NCI-H774 (cell line): ENCODE measurements around the gene ADGRG7.
"Not testable (repeated sequence)": the region's sequence is repeated elsewhere in the genome, so short reads cannot be mapped to it uniquely, and the experiment has no call there.

ENCODE experiments used
- DNase-seq: peaks from one replicate; lab custom pipeline; 2025; lab: John Stamatoyannopoulos, UW

The ADGRG7 gene

DNA sequence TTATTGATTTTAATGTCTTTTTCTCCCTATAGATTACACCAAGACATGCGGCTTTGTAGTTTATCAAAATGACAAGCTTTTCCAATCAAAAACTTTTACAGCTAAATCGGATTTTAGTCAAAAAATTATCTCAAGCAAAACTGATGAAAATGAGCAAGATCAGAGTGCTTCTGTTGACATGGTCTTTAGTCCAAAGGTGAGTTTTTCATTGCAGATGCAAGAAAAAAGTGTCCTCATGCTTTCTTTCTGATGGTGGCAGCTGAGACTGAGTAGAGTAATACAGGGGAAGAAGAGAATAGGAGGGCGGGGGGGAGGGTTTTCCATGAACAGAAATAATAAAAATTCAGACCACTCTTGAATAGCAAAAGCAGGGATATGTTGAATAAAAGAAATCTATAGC, 36.5 kb downstream of the ADGRG7 start:
- DNase-seq: no peak

DNA sequence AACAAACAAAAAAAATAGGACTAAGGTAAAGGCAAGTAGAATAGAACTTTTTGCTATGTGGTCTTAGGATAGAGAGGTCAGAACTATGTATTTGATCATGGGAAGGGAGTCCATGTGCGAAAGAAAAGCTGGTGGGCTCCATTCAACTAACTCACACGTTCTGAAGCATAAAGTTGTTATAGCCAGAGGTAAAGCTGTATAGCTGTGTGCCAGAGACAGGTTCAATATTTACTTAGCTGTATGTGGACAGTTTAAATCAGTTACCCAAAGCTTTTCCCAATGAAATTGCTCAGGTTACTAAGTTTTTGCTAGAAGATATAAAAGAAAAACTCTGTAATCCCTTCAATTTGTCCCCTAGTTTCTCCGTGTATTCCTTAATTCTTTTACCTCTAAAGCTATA, 37.8 kb downstream of the ADGRG7 start:
- no peak for DNase-seq

DNA sequence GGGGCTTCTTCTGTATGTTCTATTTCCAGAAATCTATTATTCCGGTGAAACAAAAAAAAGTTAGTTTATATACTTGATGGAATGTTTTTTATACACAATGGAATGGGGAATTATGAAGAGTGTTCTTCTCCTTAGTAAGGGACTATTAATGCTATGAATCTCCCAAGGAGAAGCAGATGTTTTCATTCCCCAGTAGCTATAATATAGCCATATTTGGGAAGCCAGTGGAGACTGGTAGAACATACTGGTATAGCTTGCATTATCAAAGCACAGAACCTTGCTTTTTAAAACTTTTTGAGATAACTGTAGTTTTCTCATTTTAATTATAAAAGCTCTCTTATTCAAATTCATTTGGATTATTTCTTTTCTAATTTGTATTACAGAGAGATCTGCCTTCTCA, 38.3 kb downstream of the ADGRG7 start:
- no peak for DNase-seq

GRCh38 chr3:100650651-100651619, 41.5 kb downstream of the ADGRG7 start:
- no peak for DNase-seq

DNA sequence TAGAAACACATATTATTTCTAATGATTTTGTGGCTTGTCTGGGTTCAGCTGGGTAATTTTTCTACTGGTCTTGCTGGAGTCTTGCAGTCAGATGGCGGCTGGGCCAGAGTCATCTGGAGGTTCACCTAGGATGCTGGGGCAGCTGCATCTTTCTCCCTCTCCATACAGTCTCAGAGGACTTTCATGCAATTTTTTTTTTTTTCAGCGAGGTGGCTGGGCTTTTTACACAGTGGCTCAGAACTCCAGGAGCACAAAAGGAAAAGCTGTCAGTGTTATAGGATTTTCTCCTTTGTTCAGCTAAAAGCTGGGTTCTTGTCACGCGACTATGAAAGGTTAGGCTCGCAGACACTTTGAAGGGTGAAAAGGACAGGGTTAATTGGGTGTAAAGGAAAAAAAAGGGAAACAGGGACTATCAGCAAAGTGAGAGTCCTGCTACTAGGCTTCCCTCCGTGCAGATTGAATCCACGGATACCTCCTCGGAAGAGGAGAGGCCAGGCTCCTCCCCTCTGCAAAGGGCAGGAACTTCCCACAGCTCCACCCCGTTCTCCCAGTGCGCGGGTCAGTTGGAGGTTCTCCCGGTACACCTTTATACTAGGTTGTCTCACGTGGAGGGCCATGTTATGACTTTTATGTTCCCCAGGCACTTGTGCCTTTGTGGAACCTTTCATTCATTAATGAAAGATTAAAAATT, 44.3 kb downstream of the ADGRG7 start:
- DNase-seq: no peak

DNA sequence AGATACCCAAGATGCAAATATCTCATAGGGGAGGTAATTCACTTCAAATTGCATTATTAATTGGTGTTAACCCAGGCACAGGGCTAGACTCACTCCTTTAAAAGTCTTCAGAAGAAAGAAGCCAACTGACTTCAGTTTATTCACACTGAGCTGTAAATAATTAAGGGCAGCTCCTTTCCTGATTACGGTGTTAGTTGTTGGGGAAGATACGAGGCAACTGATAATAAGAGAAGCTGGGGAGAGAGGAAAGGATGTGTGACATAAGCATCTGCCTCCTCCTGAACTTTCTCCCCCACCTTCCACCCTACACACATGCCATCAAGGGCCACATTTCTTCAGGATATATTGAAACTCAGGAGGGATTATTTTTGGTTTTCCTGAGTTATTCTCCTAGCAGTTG, 47.5 kb downstream of the ADGRG7 start:
- no peak for DNase-seq

GRCh38 chr3:100661294-100661693, 51.9 kb downstream of the ADGRG7 start:
- not testable (repeated sequence) for DNase-seq

DNA sequence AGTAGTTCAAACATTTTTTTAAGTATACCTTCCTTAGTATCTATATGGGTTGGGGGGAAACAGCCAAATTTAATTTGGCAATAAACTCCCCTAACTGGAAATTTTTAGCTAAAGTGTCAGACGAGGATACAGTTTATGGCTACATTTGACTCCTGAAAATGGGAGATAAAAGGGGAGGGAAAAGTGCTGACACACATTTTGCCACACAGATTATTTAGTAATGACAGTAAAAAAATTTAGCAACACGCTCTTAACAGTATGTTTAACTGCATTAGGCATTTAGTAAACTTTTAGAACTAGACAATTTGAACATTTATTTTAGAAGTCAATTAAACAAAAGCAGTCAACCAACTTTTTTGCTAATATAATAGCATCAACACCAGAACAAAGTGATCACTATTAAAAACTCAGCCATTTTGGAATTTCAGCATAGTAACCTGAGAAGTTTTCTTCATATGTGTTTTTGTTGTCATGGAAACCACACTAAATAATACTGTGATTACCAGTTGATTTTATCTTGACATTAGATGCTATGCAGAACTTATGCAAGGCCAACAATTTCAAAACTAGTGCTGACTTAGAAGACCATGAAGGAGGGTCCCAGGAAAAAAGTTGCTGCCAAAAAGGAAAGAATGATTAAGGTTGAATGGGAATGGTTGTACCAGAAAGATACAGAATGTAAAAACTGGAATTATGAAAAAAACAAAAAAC, 52.9 kb downstream of the ADGRG7 start:
- no peak for DNase-seq

DNA sequence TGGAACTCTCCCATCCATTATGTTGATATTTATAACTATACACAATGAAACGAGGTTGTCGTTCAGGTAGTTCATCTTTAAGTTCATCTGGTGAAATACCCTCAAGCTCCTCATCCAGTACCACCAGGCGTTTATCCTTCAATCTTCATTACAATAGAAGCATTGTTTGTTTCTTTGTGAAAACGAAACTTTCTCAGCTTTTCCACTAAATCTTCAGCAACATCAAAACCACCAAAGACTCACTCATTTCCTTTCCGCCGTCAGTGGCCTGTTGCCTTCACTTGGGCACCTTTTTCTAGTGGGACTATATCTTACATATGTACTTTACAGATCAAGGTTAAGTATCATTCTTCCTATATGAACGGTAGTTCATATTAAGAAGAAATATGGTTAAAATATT, 55.8 kb downstream of the ADGRG7 start:
- no peak for DNase-seq

DNA sequence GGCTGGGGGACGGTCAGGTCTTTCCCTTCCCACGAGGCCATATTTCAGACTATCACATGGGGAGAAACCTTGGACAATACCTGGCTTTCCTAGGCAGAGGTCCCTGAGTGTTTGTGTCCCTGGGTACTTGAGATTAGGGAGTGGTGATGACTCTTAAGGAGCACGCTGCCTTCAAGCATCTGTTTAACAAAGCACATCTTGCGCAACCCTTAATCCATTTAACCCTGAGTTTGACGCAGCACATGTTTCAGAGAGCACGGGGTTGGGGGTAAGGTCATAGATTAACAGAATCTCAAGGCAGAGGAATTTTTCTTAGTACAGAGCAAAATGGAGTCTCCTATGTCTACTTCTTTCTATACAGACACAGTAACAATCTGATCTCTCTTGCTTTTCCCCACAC, 57.3 kb downstream of the ADGRG7 start:
- not testable (repeated sequence) for DNase-seq

- DNase-seq: not testable (repeated sequence)
These were observed 57.9 kb downstream of the ADGRG7 start for GRCh38 chr3:100667316-100667715.

- not testable (repeated sequence) for DNase-seq
These were observed 61.6 kb downstream of the ADGRG7 start for GRCh38 chr3:100670995-100671394.

DNA sequence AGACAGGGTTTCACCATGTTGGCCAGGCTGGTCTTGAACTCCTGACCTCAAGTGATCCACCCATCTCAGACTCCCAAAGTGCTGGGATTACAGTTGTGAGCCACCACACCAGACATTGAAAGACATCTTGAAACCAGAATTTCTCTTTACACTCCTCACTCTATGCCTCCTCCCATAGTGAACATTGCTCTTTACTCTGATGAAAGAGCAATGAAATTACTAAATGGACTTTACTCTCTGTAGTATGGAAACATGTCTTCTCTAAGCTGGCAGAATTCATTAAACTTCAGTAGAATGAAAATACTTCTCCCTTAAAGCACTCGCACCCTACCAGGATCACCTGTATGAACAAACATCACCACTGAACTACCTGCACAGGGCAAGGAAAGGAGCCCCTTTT, 72.1 kb downstream of the ADGRG7 start:
- DNase-seq: no peak

GRCh38 chr3:100682056-100682853, 72.9 kb downstream of the ADGRG7 start:
- DNase-seq: no peak

GRCh38 chr3:100682854-100683760, 73.7 kb downstream of the ADGRG7 start:
- DNase-seq: no peak

DNA sequence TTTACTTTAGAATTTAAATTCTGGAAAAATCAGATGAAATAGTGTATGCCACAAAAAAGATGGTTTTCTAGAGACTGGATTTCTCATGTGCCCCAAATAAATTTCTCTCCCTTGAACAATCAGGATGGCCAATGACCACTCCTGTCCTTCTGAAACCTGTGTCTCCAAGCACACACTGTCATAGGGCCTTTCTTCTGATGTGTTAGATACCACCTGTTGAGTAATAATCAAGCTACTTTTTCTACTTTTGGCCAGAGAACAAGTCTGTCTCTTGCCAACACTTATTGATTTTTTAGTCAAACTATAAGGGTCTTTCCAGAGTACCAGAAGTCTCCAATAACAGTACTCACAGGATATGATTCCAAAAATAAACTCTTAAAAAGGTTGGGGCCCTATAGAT, 83.8 kb downstream of the ADGRG7 start:
- DNase-seq: no peak

- DNase-seq: no peak
These were observed 86.3 kb downstream of the ADGRG7 start for GRCh38 chr3:100695696-100696095.

GRCh38 chr3:100696161-100696560, 86.8 kb downstream of the ADGRG7 start:
- DNase-seq: no peak

DNA sequence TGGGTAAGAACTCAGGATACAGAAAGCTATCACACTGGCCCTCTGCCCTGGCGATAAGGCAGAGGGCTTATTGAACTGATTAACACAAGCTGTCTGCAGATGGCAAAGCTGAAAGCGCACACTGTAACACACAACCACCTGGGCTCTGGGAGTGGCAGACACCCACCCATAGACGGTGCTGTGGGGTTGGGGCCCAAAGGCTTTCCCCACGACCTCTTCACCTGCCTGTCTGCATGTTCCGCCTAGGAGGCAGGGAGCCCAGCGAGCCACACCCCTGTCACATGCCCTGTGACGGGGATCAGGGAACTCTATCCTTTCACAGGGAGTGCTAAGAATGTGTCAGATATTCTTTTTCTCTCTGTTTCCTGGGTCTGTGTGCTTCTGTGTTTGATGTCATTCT, 87.8 kb downstream of the ADGRG7 start:
- no peak for DNase-seq

GRCh38 chr3:100697723-100698285, 88.4 kb downstream of the ADGRG7 start:
- no peak for DNase-seq
